Neutrophil (primary cell): ENCODE data around the gene RNF227.
"Not testable (repeated sequence)": the region's sequence is repeated elsewhere in the genome, so short reads cannot be mapped to it uniquely, and the experiment has no call there.

Experiments
- H3K27ac ChIP-seq: fragments of 200-600 bp; sonication (generic); 2 replicates; pipeline ENCODE4 v1.5.1; 2016; ENCODE audit warnings: mild to moderate bottlenecking, moderate library complexity
- H3K27me3 ChIP-seq: fragments of 200-600 bp; sonication (generic); 2 replicates; pipeline ENCODE4 v1.6.0; 2016; ENCODE audit warnings: mild to moderate bottlenecking
- H3K36me3 ChIP-seq: fragments of 200-600 bp; sonication (generic); 2 replicates; pipeline ENCODE4 v1.5.1; 2017
- H3K4me1 ChIP-seq, 2 experiments: fragments of 200-600 bp in 1 of 2; sonication (generic) in 1 of 2; 1 replicate in 1 of 2; 2 replicates in 1 of 2; pipeline versions ENCODE4 v1.5.1 to v1.6.1; 2013 to 2016; ENCODE audit warnings: low read depth in 1 of 2, low read length in 1 of 2, mild to moderate bottlenecking in 1 of 2, moderate library complexity in 1 of 2; ENCODE audit not compliant: control insufficient read depth in 1 of 2, insufficient read depth in 1 of 2
- H3K4me3 ChIP-seq, 2 experiments: fragments of 200-600 bp in 1 of 2; sonication (generic) in 1 of 2; 1 replicate in 1 of 2; 2 replicates in 1 of 2; pipeline ENCODE4 v1.5.1; 2013 to 2016; ENCODE audit warnings: low read depth in 1 of 2, low read length in 1 of 2, mild to moderate bottlenecking in 1 of 2, moderate library complexity in 1 of 2
- H3K9me3 ChIP-seq: fragments of 200-600 bp; sonication (generic); 2 replicates; pipeline ENCODE4 v1.5.1; 2016
- CTCF ChIP-seq: fragments of 200-600 bp; sonication (generic); IDR thresholded peaks from 2 replicates; pipeline ENCODE4 v1.5.1; 2016; ENCODE audit warnings: antibody characterized with exemption

RNF227 gene

GRCh38 chr17:7915611-7916384, at the start of gene RNF227:
TSS of gene RNF227 (minus strand) at chr17:7916289. CDS start at chr17:7916195, 94 bp downstream.
- Histone ChIP-seq H3K4me3 (peak within 1 kb of the TSS; percentile 89 to 98), H3K4me1 (peaks cover 29 to 30% of the 10 kb centered on the region in 2 experiments), H3K9me3 (no peaks in the 10 kb centered on the region), H3K27me3 (no peaks in the 10 kb centered on the region), H3K27ac (peak within 1 kb of the TSS; percentile 88), H3K36me3 (peaks cover 17% of the 10 kb centered on the region)
- no peak for TF ChIP-seq CTCF

- Histone ChIP-seq H3K36me3 (no peaks in the 10 kb centered on the region), H3K27me3 (no peaks in the 10 kb centered on the region), H3K27ac (no peak overlapping the region), H3K4me1 (peaks cover 30 to 33% of the 10 kb centered on the region in 2 experiments), H3K4me3 (no peak overlapping the region), H3K9me3 (no peaks in the 10 kb centered on the region)
- no peak for TF ChIP-seq CTCF
Observed at GRCh38 chr17:7961421-7961820, 45.3 kb upstream of the RNF227 start.

GRCh38 chr17:7959503-7960253, 43.6 kb upstream of the RNF227 start:
- H3K9me3 ChIP-seq: no peaks in the 10 kb centered on the region
- H3K4me1 ChIP-seq: peaks cover 33 to 36% of the 10 kb centered on the region in 2 experiments
- H3K27ac ChIP-seq: peak overlapping the region; percentile 77
- no peaks in the 10 kb centered on the region for H3K27me3 ChIP-seq
- no peak for TF ChIP-seq CTCF
- no peaks in the 10 kb centered on the region for H3K36me3 ChIP-seq
- H3K4me3 ChIP-seq: no peak overlapping the region

- no peak overlapping the region for H3K4me3 ChIP-seq
- TF ChIP-seq CTCF: no peak
- no peaks in the 10 kb centered on the region for H3K9me3 ChIP-seq
- no peak overlapping the region for H3K27ac ChIP-seq
- no peaks in the 10 kb centered on the region for H3K36me3 ChIP-seq
- H3K4me1 ChIP-seq: peaks cover 28 to 32% of the 10 kb centered on the region in 2 experiments
- no peaks in the 10 kb centered on the region for H3K27me3 ChIP-seq
Observed at GRCh38 chr17:7956228-7956965, 40.3 kb upstream of the RNF227 start.

GRCh38 chr17:7955414-7956227, 39.5 kb upstream of the RNF227 start:
- TF ChIP-seq CTCF: no peak
- Histone ChIP-seq H3K9me3 (no peaks in the 10 kb centered on the region), H3K36me3 (no peaks in the 10 kb centered on the region), H3K27me3 (no peaks in the 10 kb centered on the region), H3K4me3 (no peak overlapping the region), H3K4me1 (peaks cover 20 to 24% of the 10 kb centered on the region in 2 experiments), H3K27ac (no peak overlapping the region)

GRCh38 chr17:7953266-7953665, 37.2 kb upstream of the RNF227 start:
- H3K27me3 ChIP-seq, H3K4me1 ChIP-seq, H3K27ac ChIP-seq, H3K9me3 ChIP-seq, H3K4me3 ChIP-seq: not testable (repeated sequence)
- H3K36me3 ChIP-seq: peaks cover 14% of the 10 kb centered on the region
